GM12878 (cell line): ENCODE results near the gene EEF1A1. TPM values are rescaled to one million over a fixed set of nuclear protein-coding genes. Genes with fewer than 3 reads are reported as not detected.

Source experiments
- ASH2L ChIP-seq: fragments of 300-600, 200-600 bp; sonication (generic); IDR thresholded peaks from 2 replicates; pipeline ENCODE4 v1.6.1; 2017; ENCODE audit warnings: low read depth, mild to moderate bottlenecking, borderline replicate concordance
- CBX3 ChIP-seq: fragments of 200-600 bp; sonication (generic); IDR thresholded peaks from 2 replicates; pipeline ENCODE4 v1.6.1; 2016; ENCODE audit warnings: low read depth, borderline replicate concordance
- CBX5 ChIP-seq: sonication (generic); IDR thresholded peaks from 2 replicates; pipeline ENCODE4 v1.6.1; 2016; ENCODE audit warnings: low read depth, moderate library complexity, mild to moderate bottlenecking, inconsistent platforms
- NFIC ChIP-seq: IDR thresholded peaks from 2 replicates; pipeline ENCODE4 v1.6.1; 2012; ENCODE audit warnings: low read depth, mild to moderate bottlenecking, inconsistent platforms, low read length, moderate library complexity
- RB1 ChIP-seq: fragments of 450-650 bp; formaldehyde crosslinking; IDR thresholded peaks from 2 replicates; pipeline ENCODE4 v1.6.1; 2017; ENCODE audit warnings: mild to moderate bottlenecking, borderline replicate concordance
- RBBP5 ChIP-seq: fragments of 200-600 bp; sonication (generic); conservative IDR thresholded peaks from 2 replicates; pipeline ENCODE4 v1.6.1; 2016
- STAT1 ChIP-seq: fragments of 450-650 bp; conservative IDR thresholded peaks from 2 replicates; pipeline ENCODE4 v1.6.1; 2014; ENCODE audit warnings: antibody characterized with exemption, mild to moderate bottlenecking
- ZNF622 ChIP-seq: fragments of 450-650 bp; IDR thresholded peaks from 2 replicates; pipeline ENCODE4 v1.6.1; 2017; ENCODE audit warnings: mild to moderate bottlenecking, inconsistent platforms
- polyA plus RNA-seq, 11 experiments: library from polyadenylated mRNA; depleted of rRNA in 4 of 11; unstranded in 6 of 11; stranded (reverse) in 5 of 11; fragments of >200 nt; fragmentation: Nextera tagmentation in 4 of 11; fragmentation: Illumina TruSeq in 1 of 11; extraction: Ambion mirVana in 4 of 11; extraction: Trizol in 1 of 11; gene quantifications; 1 replicate in 1 of 11; 2 replicates in 10 of 11; pipeline versions ENCODE4 v1.2.1 to v1.2.3, GENCODE V29; 2011 to 2016; ENCODE audit warnings: inconsistent platforms in 2 of 11, missing spikeins in 2 of 11, low read depth in 1 of 11
- total RNA-seq, 4 experiments: library from RNA; depleted of rRNA in 3 of 4; stranded (reverse); fragments of >200 nt in 3 of 4; fragmentation: Illumina TruSeq in 1 of 4; extraction: Trizol in 1 of 4; gene quantifications; 2 replicates each; pipeline versions ENCODE4 v1.2.1 to v1.2.3, GENCODE V29; 2013 to 2021
- TF ChIP-seq, protein P1 (sequence below): IDR thresholded peaks from 2 replicates; pipeline ENCODE4 v1.6.1; 2012; ENCODE audit warnings: mild to moderate bottlenecking, low read depth, low read length
- TF ChIP-seq, protein P2 (sequence below): fragments of 450-650 bp; IDR thresholded peaks from 2 replicates; pipeline ENCODE4 v1.6.1; 2017; ENCODE audit warnings: mild to moderate bottlenecking, low read depth, inconsistent platforms; ENCODE audit not compliant: poor library complexity, severe bottlenecking
- TF ChIP-seq, protein P3 (sequence below): fragments of 450-650 bp; IDR thresholded peaks from 2 replicates; pipeline ENCODE4 v1.6.1; 2016; ENCODE audit warnings: mild to moderate bottlenecking, moderate library complexity, borderline replicate concordance
- TF ChIP-seq, protein P4 (sequence below): fragments of 450-650 bp; IDR thresholded peaks from 2 replicates; pipeline ENCODE4 v1.6.1; 2017; ENCODE audit warnings: antibody characterized with exemption, mild to moderate bottlenecking, moderate library complexity
- TF ChIP-seq, protein P5 (sequence below): fragments of 450-650 bp; IDR thresholded peaks from 2 replicates; pipeline ENCODE4 v1.6.1; 2017; ENCODE audit warnings: mild to moderate bottlenecking

EEF1A1 gene
- total and polyA plus RNA-seq, 10 of the 15 experiments (the other 5 are each of a cell fraction or from before 2014, with no cell fraction given), result 4,214 to 18,090 (median 14,132) TPM

DNA sequence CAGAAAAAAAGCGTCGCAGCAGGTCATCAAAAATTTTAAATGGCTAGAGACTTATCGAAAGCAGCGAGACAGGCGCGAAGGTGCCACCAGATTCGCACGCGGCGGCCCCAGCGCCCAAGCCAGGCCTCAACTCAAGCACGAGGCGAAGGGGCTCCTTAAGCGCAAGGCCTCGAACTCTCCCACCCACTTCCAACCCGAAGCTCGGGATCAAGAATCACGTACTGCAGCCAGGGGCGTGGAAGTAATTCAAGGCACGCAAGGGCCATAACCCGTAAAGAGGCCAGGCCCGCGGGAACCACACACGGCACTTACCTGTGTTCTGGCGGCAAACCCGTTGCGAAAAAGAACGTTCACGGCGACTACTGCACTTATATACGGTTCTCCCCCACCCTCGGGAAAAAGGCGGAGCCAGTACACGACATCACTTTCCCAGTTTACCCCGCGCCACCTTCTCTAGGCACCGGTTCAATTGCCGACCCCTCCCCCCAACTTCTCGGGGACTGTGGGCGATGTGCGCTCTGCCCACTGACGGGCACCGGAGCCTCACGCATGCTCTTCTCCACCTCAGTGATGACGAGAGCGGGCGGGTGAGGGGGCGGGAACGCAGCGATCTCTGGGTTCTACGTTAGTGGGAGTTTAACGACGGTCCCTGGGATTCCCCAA lies at the start of gene EEF1A1 (continued):
- TF ChIP-seq, protein P1, sequence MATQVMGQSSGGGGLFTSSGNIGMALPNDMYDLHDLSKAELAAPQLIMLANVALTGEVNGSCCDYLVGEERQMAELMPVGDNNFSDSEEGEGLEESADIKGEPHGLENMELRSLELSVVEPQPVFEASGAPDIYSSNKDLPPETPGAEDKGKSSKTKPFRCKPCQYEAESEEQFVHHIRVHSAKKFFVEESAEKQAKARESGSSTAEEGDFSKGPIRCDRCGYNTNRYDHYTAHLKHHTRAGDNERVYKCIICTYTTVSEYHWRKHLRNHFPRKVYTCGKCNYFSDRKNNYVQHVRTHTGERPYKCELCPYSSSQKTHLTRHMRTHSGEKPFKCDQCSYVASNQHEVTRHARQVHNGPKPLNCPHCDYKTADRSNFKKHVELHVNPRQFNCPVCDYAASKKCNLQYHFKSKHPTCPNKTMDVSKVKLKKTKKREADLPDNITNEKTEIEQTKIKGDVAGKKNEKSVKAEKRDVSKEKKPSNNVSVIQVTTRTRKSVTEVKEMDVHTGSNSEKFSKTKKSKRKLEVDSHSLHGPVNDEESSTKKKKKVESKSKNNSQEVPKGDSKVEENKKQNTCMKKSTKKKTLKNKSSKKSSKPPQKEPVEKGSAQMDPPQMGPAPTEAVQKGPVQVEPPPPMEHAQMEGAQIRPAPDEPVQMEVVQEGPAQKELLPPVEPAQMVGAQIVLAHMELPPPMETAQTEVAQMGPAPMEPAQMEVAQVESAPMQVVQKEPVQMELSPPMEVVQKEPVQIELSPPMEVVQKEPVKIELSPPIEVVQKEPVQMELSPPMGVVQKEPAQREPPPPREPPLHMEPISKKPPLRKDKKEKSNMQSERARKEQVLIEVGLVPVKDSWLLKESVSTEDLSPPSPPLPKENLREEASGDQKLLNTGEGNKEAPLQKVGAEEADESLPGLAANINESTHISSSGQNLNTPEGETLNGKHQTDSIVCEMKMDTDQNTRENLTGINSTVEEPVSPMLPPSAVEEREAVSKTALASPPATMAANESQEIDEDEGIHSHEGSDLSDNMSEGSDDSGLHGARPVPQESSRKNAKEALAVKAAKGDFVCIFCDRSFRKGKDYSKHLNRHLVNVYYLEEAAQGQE, result peak; percentile 56; the same call in 1 of the 2 replicates
- TF ChIP-seq ZNF622 (no peak), RB1 (peak; percentile 81; the same call in 1 of the 2 replicates), ASH2L (no peak), STAT1 (no peak; the same call in 1 of the 2 replicates), CBX5 (peak; percentile 83), NFIC (peak; percentile 67), CBX3 (no peak), RBBP5 (no peak)
- TF ChIP-seq, protein P2, sequence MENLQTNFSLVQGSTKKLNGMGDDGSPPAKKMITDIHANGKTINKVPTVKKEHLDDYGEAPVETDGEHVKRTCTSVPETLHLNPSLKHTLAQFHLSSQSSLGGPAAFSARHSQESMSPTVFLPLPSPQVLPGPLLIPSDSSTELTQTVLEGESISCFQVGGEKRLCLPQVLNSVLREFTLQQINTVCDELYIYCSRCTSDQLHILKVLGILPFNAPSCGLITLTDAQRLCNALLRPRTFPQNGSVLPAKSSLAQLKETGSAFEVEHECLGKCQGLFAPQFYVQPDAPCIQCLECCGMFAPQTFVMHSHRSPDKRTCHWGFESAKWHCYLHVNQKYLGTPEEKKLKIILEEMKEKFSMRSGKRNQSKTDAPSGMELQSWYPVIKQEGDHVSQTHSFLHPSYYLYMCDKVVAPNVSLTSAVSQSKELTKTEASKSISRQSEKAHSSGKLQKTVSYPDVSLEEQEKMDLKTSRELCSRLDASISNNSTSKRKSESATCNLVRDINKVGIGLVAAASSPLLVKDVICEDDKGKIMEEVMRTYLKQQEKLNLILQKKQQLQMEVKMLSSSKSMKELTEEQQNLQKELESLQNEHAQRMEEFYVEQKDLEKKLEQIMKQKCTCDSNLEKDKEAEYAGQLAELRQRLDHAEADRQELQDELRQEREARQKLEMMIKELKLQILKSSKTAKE, result peak; percentile 76
- TF ChIP-seq, protein P3, sequence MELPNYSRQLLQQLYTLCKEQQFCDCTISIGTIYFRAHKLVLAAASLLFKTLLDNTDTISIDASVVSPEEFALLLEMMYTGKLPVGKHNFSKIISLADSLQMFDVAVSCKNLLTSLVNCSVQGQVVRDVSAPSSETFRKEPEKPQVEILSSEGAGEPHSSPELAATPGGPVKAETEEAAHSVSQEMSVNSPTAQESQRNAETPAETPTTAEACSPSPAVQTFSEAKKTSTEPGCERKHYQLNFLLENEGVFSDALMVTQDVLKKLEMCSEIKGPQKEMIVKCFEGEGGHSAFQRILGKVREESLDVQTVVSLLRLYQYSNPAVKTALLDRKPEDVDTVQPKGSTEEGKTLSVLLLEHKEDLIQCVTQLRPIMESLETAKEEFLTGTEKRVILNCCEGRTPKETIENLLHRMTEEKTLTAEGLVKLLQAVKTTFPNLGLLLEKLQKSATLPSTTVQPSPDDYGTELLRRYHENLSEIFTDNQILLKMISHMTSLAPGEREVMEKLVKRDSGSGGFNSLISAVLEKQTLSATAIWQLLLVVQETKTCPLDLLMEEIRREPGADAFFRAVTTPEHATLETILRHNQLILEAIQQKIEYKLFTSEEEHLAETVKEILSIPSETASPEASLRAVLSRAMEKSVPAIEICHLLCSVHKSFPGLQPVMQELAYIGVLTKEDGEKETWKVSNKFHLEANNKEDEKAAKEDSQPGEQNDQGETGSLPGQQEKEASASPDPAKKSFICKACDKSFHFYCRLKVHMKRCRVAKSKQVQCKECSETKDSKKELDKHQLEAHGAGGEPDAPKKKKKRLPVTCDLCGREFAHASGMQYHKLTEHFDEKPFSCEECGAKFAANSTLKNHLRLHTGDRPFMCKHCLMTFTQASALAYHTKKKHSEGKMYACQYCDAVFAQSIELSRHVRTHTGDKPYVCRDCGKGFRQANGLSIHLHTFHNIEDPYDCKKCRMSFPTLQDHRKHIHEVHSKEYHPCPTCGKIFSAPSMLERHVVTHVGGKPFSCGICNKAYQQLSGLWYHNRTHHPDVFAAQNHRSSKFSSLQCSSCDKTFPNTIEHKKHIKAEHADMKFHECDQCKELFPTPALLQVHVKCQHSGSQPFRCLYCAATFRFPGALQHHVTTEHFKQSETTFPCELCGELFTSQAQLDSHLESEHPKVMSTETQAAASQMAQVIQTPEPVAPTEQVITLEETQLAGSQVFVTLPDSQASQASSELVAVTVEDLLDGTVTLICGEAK, result peak; percentile 24; the same call in 1 of the 2 replicates
- TF ChIP-seq, protein P4, sequence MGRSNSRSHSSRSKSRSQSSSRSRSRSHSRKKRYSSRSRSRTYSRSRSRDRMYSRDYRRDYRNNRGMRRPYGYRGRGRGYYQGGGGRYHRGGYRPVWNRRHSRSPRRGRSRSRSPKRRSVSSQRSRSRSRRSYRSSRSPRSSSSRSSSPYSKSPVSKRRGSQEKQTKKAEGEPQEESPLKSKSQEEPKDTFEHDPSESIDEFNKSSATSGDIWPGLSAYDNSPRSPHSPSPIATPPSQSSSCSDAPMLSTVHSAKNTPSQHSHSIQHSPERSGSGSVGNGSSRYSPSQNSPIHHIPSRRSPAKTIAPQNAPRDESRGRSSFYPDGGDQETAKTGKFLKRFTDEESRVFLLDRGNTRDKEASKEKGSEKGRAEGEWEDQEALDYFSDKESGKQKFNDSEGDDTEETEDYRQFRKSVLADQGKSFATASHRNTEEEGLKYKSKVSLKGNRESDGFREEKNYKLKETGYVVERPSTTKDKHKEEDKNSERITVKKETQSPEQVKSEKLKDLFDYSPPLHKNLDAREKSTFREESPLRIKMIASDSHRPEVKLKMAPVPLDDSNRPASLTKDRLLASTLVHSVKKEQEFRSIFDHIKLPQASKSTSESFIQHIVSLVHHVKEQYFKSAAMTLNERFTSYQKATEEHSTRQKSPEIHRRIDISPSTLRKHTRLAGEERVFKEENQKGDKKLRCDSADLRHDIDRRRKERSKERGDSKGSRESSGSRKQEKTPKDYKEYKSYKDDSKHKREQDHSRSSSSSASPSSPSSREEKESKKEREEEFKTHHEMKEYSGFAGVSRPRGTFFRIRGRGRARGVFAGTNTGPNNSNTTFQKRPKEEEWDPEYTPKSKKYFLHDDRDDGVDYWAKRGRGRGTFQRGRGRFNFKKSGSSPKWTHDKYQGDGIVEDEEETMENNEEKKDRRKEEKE, result peak; percentile 37; the same call in 1 of the 2 replicates
- TF ChIP-seq, protein P5, sequence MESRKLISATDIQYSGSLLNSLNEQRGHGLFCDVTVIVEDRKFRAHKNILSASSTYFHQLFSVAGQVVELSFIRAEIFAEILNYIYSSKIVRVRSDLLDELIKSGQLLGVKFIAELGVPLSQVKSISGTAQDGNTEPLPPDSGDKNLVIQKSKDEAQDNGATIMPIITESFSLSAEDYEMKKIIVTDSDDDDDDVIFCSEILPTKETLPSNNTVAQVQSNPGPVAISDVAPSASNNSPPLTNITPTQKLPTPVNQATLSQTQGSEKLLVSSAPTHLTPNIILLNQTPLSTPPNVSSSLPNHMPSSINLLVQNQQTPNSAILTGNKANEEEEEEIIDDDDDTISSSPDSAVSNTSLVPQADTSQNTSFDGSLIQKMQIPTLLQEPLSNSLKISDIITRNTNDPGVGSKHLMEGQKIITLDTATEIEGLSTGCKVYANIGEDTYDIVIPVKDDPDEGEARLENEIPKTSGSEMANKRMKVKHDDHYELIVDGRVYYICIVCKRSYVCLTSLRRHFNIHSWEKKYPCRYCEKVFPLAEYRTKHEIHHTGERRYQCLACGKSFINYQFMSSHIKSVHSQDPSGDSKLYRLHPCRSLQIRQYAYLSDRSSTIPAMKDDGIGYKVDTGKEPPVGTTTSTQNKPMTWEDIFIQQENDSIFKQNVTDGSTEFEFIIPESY, result 0 out of 2 replicates have a peak, but pooled peaks have one; percentile 44
